Neural cell (in vitro differentiated cells): ENCODE data around the gene TBKBP1. TPM values are rescaled to one million over a fixed set of nuclear protein-coding genes. Genes with fewer than 3 reads are reported as not detected.

Source experiments
- H2AFZ ChIP-seq: fragments of 200-600, 300-800 bp; sonication (generic), shearing (Covaris generic); 2 replicates; pipeline ENCODE4 v1.6.0; 2014; ENCODE audit warnings: low read depth, mild to moderate bottlenecking, antibody characterized with exemption, low read length, moderate library complexity
- H3F3A ChIP-seq: fragments of 200-600 bp; shearing (Covaris generic); 2 replicates; pipeline ENCODE4 v1.6.1; 2016; ENCODE audit warnings: mild to moderate bottlenecking, moderate library complexity, mixed read lengths, antibody characterized with exemption, low read length; ENCODE audit not compliant: insufficient read depth, poor library complexity, severe bottlenecking
- H3K27ac ChIP-seq: fragments of 200-600, 300-800 bp; sonication (generic), shearing (Covaris generic); 2 replicates; pipeline ENCODE4 v1.5.1; 2014; ENCODE audit warnings: mild to moderate bottlenecking, low read length, moderate library complexity
- H3K27me3 ChIP-seq: fragments of 300-800, 200-600 bp; sonication (generic), shearing (Covaris generic); 2 replicates; pipeline ENCODE4 v1.6.0; 2014; ENCODE audit warnings: mild to moderate bottlenecking, low read depth, low read length, moderate library complexity; ENCODE audit not compliant: insufficient read depth
- H3K36me3 ChIP-seq: fragments of 300-800, 200-600 bp; sonication (generic), shearing (Covaris generic); 2 replicates; pipeline ENCODE4 v1.5.1; 2014; ENCODE audit warnings: mild to moderate bottlenecking, antibody characterized with exemption, low read length, moderate library complexity; ENCODE audit not compliant: insufficient read depth
- H3K4me2 ChIP-seq: fragments of 300-800, 200-600 bp; sonication (generic), shearing (Covaris generic); 2 replicates; pipeline ENCODE4 v1.6.0; 2014; ENCODE audit warnings: mild to moderate bottlenecking, low read length
- H3K4me3 ChIP-seq: fragments of 300-800, 200-600 bp; sonication (generic), shearing (Covaris generic); 2 replicates; pipeline ENCODE4 v1.5.1; 2014; ENCODE audit warnings: mild to moderate bottlenecking, low read length, moderate library complexity
- H3K79me2 ChIP-seq: fragments of 200-600 bp; shearing (Covaris generic); replicated peaks from 2 replicates; pipeline ENCODE4 v1.6.0; 2014; ENCODE audit warnings: mild to moderate bottlenecking, low read length, moderate library complexity; ENCODE audit not compliant: insufficient read depth
- H3K9ac ChIP-seq: fragments of 300-800, 200-600 bp; sonication (generic), shearing (Covaris generic); 2 replicates; pipeline ENCODE4 v1.6.1; 2016; ENCODE audit warnings: mild to moderate bottlenecking, low read length, mixed read lengths
- H3K9me2 ChIP-seq: fragments of 200-600 bp; shearing (Covaris generic); 2 replicates; pipeline ENCODE4 v1.6.1; 2016; ENCODE audit warnings: mild to moderate bottlenecking, low read length, mixed read lengths; ENCODE audit not compliant: insufficient read depth
- H3K9me3 ChIP-seq: fragments of 200-600, 300-800 bp; sonication (generic), shearing (Covaris generic); 2 replicates; pipeline ENCODE4 v1.6.1; 2016; ENCODE audit warnings: mild to moderate bottlenecking, mixed run types, low read length, moderate library complexity, mixed read lengths
- H4K20me1 ChIP-seq: fragments of 200-600 bp; shearing (Covaris generic); 2 replicates; pipeline ENCODE4 v1.6.1; 2016; ENCODE audit warnings: mild to moderate bottlenecking, mixed run types; ENCODE audit not compliant: insufficient read depth
- EP300 ChIP-seq: fragments of 450-650 bp; conservative IDR thresholded peaks from 2 replicates; pipeline ENCODE4 v1.6.1; 2014; ENCODE audit warnings: antibody characterized with exemption, mild to moderate bottlenecking, moderate library complexity; ENCODE audit not compliant: poor library complexity, severe bottlenecking
- EZH2 ChIP-seq: fragments of 200-600, 300-800 bp; shearing (Covaris generic), sonication (generic); IDR thresholded peaks from 2 replicates; pipeline ENCODE4 v1.6.1; 2014; ENCODE audit warnings: antibody characterized with exemption, low read length, borderline replicate concordance, mild to moderate bottlenecking; ENCODE audit not compliant: insufficient read depth, poor library complexity, severe bottlenecking
- MXI1 ChIP-seq: fragments of 450-650 bp; conservative IDR thresholded peaks from 2 replicates; pipeline ENCODE4 v1.6.1; 2014; ENCODE audit warnings: antibody characterized with exemption, mild to moderate bottlenecking; ENCODE audit not compliant: poor library complexity, severe bottlenecking
- POLR2AphosphoS5 ChIP-seq: IDR thresholded peaks from 2 replicates; pipeline ENCODE4 v1.6.1; 2012
- RAD21 ChIP-seq: fragments of 450-650 bp; conservative IDR thresholded peaks from 2 replicates; pipeline ENCODE4 v1.6.1; 2014; ENCODE audit warnings: antibody characterized with exemption, mild to moderate bottlenecking, moderate library complexity
- SMC3 ChIP-seq: fragments of 450-650 bp; conservative IDR thresholded peaks from 2 replicates; pipeline ENCODE4 v1.6.1; 2014; ENCODE audit warnings: antibody characterized with exemption, mild to moderate bottlenecking, moderate library complexity; ENCODE audit not compliant: poor library complexity
- TAF1 ChIP-seq: IDR thresholded peaks from 2 replicates; pipeline ENCODE4 v1.6.1; 2012; ENCODE audit warnings: low read depth
- polyA plus RNA-seq: library from polyadenylated mRNA; depleted of rRNA; stranded (reverse); fragments of >200 nt; gene quantifications from 2 replicates; pipeline ENCODE4 v1.2.3, GENCODE V29; 2014
- TF ChIP-seq, protein P1 (sequence below): fragments of 450-650 bp; IDR thresholded peaks from 2 replicates; pipeline ENCODE4 v1.5.1; 2014; ENCODE audit warnings: antibody characterized with exemption, mild to moderate bottlenecking, moderate library complexity; ENCODE audit not compliant: poor library complexity, severe bottlenecking
- TF ChIP-seq, protein P2 (sequence below): IDR thresholded peaks from 2 replicates; pipeline ENCODE4 v1.6.1; 2012; ENCODE audit warnings: borderline replicate concordance

Gene TBKBP1
- polyA plus RNA-seq, 1 donor from 2014 or later: 25.4 TPM

DNA sequence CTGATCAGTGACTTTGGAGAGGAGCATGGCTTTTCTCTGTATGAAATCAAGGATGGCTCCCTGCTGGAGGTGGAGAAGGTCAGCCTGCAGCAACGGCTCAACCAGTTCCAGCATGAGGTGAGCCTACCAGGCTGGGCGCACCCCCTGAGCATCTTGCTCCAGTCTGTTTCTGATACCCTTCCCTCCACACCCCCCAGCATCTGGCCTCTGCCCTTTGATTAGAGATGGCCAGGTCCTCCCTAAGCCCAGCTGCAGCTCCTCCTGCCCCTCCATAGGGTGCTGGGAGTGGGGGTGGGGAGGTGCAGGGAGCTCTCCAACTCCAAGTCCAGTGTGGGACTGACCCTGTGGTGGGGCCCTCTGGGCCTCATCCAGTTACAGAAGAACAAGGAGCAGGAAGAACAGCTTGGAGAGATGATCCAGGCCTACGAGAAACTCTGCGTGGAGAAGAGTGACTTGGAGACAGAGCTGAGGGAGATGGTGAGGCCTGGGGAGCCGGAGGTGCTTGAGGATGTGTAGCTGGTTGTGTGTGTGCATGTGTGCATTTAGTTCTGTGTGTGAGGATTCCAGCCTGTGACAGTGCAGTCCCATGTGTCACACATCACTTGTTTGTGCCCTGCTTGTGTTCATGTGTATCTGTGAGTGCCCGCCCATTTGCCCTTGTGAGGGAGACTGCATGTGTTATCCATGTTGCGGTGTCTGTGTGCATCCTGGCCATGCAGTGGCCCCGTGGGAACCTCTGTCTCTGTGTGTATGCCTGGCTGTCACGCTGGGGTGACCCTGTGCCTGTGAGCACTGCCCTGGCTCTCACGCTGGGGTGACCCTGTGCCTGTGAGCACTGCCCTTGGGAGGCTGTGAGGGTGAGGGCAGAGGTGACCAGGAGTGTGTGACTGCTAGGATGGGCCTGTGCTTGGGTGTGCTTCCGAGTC lies 3.0 kb downstream of the TBKBP1 start:
- no peaks in the 10 kb centered on the region for H3K9me3 ChIP-seq
- no peak overlapping the region for H3K9ac ChIP-seq
- H3F3A ChIP-seq: no peaks in the 10 kb centered on the region
- no peak overlapping the region for H2AFZ ChIP-seq
- no peak overlapping the region for H3K4me2 ChIP-seq
- no peak overlapping the region for H3K4me3 ChIP-seq
- TF ChIP-seq, protein P1, sequence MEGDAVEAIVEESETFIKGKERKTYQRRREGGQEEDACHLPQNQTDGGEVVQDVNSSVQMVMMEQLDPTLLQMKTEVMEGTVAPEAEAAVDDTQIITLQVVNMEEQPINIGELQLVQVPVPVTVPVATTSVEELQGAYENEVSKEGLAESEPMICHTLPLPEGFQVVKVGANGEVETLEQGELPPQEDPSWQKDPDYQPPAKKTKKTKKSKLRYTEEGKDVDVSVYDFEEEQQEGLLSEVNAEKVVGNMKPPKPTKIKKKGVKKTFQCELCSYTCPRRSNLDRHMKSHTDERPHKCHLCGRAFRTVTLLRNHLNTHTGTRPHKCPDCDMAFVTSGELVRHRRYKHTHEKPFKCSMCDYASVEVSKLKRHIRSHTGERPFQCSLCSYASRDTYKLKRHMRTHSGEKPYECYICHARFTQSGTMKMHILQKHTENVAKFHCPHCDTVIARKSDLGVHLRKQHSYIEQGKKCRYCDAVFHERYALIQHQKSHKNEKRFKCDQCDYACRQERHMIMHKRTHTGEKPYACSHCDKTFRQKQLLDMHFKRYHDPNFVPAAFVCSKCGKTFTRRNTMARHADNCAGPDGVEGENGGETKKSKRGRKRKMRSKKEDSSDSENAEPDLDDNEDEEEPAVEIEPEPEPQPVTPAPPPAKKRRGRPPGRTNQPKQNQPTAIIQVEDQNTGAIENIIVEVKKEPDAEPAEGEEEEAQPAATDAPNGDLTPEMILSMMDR: no peak
- TF ChIP-seq MXI1: no peak
- TF ChIP-seq RAD21: no peak
- no peaks in the 10 kb centered on the region for H3K79me2 ChIP-seq
- H3K27ac ChIP-seq: no peak overlapping the region
- H3K9me2 ChIP-seq: no peaks in the 10 kb centered on the region
- H3K36me3 ChIP-seq: no peaks in the 10 kb centered on the region
- no peaks in the 10 kb centered on the region for H4K20me1 ChIP-seq
- no peaks in the 10 kb centered on the region for H3K27me3 ChIP-seq

DNA sequence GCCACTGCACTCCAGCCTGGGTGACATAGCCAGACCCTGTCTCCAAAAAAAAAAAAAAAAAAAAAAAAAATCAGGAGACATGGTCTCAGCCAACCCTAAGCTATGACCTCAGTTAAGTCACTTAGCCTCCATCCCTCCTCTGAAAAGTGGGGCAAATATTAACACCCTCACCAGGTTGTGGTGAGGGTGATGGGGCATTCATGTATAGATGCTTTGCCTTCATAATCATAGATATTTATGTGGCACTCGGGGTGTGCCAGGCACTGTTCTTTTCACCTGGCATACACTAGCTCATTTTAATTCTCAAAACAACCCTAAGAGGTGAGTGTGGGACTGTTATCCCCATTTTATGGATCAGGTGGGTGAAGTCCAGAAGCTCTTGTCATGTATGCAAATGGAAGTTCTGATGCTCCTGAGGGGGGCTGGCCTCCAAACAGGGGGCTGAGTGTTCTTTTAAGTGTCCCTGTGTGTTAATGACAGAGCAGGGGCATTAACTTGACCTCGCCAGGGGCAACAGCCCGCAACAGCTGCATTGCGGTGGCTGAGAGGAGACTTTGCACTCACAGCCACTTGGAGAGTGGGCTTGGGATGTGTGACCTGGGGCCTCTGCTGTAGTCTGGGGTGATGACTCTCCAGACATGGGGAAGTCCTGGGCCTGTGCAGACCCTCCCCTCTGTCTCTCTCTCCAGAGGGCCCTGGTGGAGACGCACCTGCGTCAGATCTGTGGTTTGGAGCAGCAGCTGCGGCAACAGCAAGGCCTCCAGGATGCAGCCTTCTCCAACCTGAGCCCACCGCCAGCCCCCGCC lies 4.1 kb downstream of the TBKBP1 start:
- no peak overlapping the region for H3K4me3 ChIP-seq
- TF ChIP-seq POLR2AphosphoS5 (no peak), SMC3 (no peak), MXI1 (no peak), TAF1 (no peak), EP300 (no peak), EZH2 (no peak), RAD21 (no peak)
- TF ChIP-seq, protein P1: no peak
- TF ChIP-seq, protein P2, sequence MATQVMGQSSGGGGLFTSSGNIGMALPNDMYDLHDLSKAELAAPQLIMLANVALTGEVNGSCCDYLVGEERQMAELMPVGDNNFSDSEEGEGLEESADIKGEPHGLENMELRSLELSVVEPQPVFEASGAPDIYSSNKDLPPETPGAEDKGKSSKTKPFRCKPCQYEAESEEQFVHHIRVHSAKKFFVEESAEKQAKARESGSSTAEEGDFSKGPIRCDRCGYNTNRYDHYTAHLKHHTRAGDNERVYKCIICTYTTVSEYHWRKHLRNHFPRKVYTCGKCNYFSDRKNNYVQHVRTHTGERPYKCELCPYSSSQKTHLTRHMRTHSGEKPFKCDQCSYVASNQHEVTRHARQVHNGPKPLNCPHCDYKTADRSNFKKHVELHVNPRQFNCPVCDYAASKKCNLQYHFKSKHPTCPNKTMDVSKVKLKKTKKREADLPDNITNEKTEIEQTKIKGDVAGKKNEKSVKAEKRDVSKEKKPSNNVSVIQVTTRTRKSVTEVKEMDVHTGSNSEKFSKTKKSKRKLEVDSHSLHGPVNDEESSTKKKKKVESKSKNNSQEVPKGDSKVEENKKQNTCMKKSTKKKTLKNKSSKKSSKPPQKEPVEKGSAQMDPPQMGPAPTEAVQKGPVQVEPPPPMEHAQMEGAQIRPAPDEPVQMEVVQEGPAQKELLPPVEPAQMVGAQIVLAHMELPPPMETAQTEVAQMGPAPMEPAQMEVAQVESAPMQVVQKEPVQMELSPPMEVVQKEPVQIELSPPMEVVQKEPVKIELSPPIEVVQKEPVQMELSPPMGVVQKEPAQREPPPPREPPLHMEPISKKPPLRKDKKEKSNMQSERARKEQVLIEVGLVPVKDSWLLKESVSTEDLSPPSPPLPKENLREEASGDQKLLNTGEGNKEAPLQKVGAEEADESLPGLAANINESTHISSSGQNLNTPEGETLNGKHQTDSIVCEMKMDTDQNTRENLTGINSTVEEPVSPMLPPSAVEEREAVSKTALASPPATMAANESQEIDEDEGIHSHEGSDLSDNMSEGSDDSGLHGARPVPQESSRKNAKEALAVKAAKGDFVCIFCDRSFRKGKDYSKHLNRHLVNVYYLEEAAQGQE: no peak
- H3K36me3 ChIP-seq: no peaks in the 10 kb centered on the region
- no peak overlapping the region for H3K9ac ChIP-seq
- no peaks in the 10 kb centered on the region for H3F3A ChIP-seq
- H3K79me2 ChIP-seq: no peaks in the 10 kb centered on the region
- H4K20me1 ChIP-seq: no peaks in the 10 kb centered on the region
- no peak overlapping the region for H3K27ac ChIP-seq
- H3K9me3 ChIP-seq: no peaks in the 10 kb centered on the region
- no peaks in the 10 kb centered on the region for H3K27me3 ChIP-seq
- no peak overlapping the region for H3K4me2 ChIP-seq
- H2AFZ ChIP-seq: no peak overlapping the region
- H3K9me2 ChIP-seq: no peaks in the 10 kb centered on the region
